Smooth muscle cell (in vitro differentiated cells): ENCODE results near the gene GZMB. TPM values are rescaled to one million over a fixed set of nuclear protein-coding genes. Genes with fewer than 3 reads are reported as not detected.
"Not testable (repeated sequence)": the region's sequence is repeated elsewhere in the genome, so short reads cannot be mapped to it uniquely, and the experiment has no call there.

Experiments
- DNase-seq: peaks from one replicate; lab custom pipeline; 2025; ENCODE audit not compliant: unreplicated experiment; lab: John Stamatoyannopoulos, UW
- H2AFZ ChIP-seq: fragments of 200-600 bp; sonication (generic); 2 replicates; pipeline ENCODE4 v1.6.0; 2016; ENCODE audit warnings: antibody characterized with exemption, low read depth, mild to moderate bottlenecking
- H3F3A ChIP-seq: fragments of 200-600 bp; sonication (generic); 2 replicates; pipeline ENCODE4 v1.6.0; 2017; ENCODE audit warnings: antibody characterized with exemption, low read depth
- H3K27ac ChIP-seq: fragments of 200-600 bp; sonication (generic); 2 replicates; pipeline ENCODE4 v1.5.1; 2016; ENCODE audit warnings: low read depth, mild to moderate bottlenecking
- H3K27me3 ChIP-seq: fragments of 200-600 bp; sonication (generic); 2 replicates; pipeline ENCODE4 v1.6.1; 2016; ENCODE audit warnings: low read depth, mild to moderate bottlenecking
- H3K36me3 ChIP-seq: fragments of 200-600 bp; sonication (generic); 2 replicates; pipeline ENCODE4 v1.5.1; 2016; ENCODE audit warnings: low read depth
- H3K4me1 ChIP-seq: fragments of 200-600 bp; sonication (generic); 2 replicates; pipeline ENCODE4 v1.5.1; 2016; ENCODE audit warnings: low read depth
- H3K4me2 ChIP-seq: fragments of 200-600 bp; sonication (generic); 2 replicates; pipeline ENCODE4 v1.6.0; 2016; ENCODE audit warnings: mild to moderate bottlenecking
- H3K4me3 ChIP-seq: fragments of 200-600 bp; sonication (generic); 2 replicates; pipeline ENCODE4 v1.5.1; 2016; ENCODE audit warnings: mild to moderate bottlenecking
- H3K79me2 ChIP-seq: fragments of 200-600 bp; sonication (generic); 2 replicates; pipeline ENCODE4 v1.6.0; 2016; ENCODE audit warnings: low read depth, mild to moderate bottlenecking
- H3K9ac ChIP-seq: fragments of 200-600 bp; sonication (generic); 2 replicates; pipeline ENCODE4 v1.6.0; 2016; ENCODE audit warnings: low read depth
- H3K9me3 ChIP-seq: fragments of 200-600 bp; sonication (generic); replicated peaks from 2 replicates; pipeline ENCODE4 v1.5.1; 2016; ENCODE audit warnings: low read depth
- H4K20me1 ChIP-seq: fragments of 200-600 bp; sonication (generic); 2 replicates; pipeline ENCODE4 v1.6.0; 2016; ENCODE audit warnings: low read depth
- WGBS: methylation state at CpG from one replicate; pipeline ENCODE4 v1.1.7; 2016; ENCODE audit warnings: low lambda C conversion rate; 5-methylcytosine and 5-hydroxymethylcytosine counted together
- polyA plus RNA-seq: library from polyadenylated mRNA; unstranded; fragments of >200 nt; fragmentation: Nextera tagmentation; extraction: Ambion mirVana; gene quantifications from 2 replicates; pipeline ENCODE4 v1.2.1, GENCODE V29; 2016
- total RNA-seq: library from RNA; depleted of rRNA; stranded (reverse); fragments of >200 nt; gene quantifications from 2 replicates; pipeline ENCODE4 v1.2.3, GENCODE V29; 2014
- TF ChIP-seq, protein P1 (sequence below): fragments of 200-600 bp; sonication (generic); IDR thresholded peaks from 2 replicates; pipeline ENCODE4 v1.5.1; 2017; ENCODE audit warnings: borderline replicate concordance, mild to moderate bottlenecking, antibody characterized with exemption; ENCODE audit not compliant: insufficient read depth, poor library complexity, severe bottlenecking

GZMB gene
- total and polyA plus RNA-seq, 2 experiments from 2014 or later = not detected

DNA sequence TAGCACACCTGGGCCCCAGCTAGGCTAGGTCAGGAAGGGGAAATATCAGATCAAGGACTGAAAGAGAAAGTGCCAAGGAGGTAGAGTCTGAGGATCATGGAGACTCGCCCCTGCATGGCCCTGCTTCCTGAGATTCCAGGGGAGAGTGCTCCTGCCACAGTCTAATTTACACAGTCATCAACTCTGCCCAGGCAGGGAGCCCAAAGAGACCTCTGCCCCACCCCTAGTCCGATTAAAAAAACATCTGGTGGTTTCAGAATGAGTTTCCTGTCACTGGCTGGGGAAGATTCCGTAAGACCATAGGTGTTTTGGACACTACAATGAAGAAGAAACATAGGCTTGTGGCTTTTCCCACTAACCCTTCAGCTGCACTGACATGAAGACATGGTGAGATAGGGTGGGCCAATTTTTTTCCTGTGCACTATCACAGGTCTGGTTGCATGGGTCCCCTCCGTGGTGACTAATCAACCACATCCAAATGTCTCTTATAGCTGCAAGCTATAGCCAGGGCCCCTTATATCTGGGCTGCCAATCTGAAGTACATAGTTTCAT is 31.5 kb upstream of the GZMB start:
- Histone ChIP-seq H3K27ac (no peak overlapping the region), H3F3A (no peaks in the 10 kb centered on the region), H3K79me2 (no peaks in the 10 kb centered on the region), H3K9me3 (no peaks in the 10 kb centered on the region), H3K4me1 (no peaks in the 10 kb centered on the region), H3K4me3 (no peak overlapping the region), H2AFZ (no peak overlapping the region), H3K9ac (no peak overlapping the region), H3K4me2 (no peak overlapping the region), H3K36me3 (no peaks in the 10 kb centered on the region), H3K27me3 (no peaks in the 10 kb centered on the region), H4K20me1 (no peaks in the 10 kb centered on the region)
- no peak for DNase-seq
- TF ChIP-seq, protein P1, sequence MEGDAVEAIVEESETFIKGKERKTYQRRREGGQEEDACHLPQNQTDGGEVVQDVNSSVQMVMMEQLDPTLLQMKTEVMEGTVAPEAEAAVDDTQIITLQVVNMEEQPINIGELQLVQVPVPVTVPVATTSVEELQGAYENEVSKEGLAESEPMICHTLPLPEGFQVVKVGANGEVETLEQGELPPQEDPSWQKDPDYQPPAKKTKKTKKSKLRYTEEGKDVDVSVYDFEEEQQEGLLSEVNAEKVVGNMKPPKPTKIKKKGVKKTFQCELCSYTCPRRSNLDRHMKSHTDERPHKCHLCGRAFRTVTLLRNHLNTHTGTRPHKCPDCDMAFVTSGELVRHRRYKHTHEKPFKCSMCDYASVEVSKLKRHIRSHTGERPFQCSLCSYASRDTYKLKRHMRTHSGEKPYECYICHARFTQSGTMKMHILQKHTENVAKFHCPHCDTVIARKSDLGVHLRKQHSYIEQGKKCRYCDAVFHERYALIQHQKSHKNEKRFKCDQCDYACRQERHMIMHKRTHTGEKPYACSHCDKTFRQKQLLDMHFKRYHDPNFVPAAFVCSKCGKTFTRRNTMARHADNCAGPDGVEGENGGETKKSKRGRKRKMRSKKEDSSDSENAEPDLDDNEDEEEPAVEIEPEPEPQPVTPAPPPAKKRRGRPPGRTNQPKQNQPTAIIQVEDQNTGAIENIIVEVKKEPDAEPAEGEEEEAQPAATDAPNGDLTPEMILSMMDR = no peak
- 90% methylated on average over 4 of the region's 4 CpGs for WGBS

DNA sequence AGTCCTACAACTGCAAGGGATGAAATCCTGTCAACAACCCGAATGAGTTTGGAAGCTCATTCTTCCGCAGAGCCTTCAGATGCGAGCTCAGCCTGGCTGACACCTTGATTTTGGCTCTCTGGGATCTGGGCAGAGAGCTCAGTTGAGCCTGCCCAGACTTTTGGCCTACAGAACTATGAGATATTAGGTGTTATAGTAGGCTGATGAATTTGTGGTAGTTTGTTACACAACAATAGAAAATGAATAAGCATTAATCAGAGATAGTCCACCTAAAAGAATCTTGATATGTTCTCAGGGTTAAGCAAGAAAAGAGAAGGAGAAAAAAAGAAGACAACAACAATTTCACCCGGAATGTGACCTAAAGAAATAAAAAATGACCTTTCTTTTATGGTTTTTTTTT is 30.4 kb upstream of the GZMB start:
- Histone ChIP-seq H3K36me3 (no peaks in the 10 kb centered on the region), H3K9me3 (no peaks in the 10 kb centered on the region), H3F3A (no peaks in the 10 kb centered on the region), H3K27me3 (no peaks in the 10 kb centered on the region), H3K4me2 (no peak overlapping the region), H3K27ac (no peak overlapping the region), H3K4me1 (no peaks in the 10 kb centered on the region), H3K4me3 (no peak overlapping the region), H3K9ac (no peak overlapping the region), H3K79me2 (no peaks in the 10 kb centered on the region), H4K20me1 (no peaks in the 10 kb centered on the region), H2AFZ (no peak overlapping the region)
- TF ChIP-seq, protein P1 = no peak
- DNase-seq = no peak
- WGBS = 79% methylated on average over 4 of the region's 4 CpGs

DNA sequence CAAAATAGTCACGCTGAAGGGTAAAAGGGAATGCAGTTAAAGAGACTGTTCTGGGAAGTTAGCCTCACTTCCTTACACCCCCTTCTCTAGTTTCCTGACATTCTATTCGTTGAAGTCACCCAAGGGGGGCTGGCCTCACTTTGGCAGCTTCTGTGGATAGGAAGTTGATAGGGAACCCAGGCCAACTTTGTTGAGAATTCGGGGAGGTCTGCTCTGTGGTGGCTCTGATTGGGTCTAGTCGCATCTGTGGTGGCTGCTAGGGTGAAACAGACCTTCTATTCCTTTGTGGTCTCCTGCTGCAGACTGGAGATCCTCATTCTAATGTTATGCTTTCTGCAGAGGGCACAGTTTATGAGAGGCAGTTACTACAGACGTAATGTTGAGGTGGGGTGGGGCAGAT is 28.8 kb upstream of the GZMB start:
- Histone ChIP-seq H3K27me3 (no peaks in the 10 kb centered on the region), H3K36me3 (no peaks in the 10 kb centered on the region), H3K4me3 (no peak overlapping the region), H3K27ac (no peak overlapping the region), H3F3A (no peaks in the 10 kb centered on the region), H3K9me3 (no peaks in the 10 kb centered on the region), H4K20me1 (no peaks in the 10 kb centered on the region), H2AFZ (no peak overlapping the region), H3K4me2 (no peak overlapping the region), H3K79me2 (no peaks in the 10 kb centered on the region), H3K4me1 (no peaks in the 10 kb centered on the region), H3K9ac (no peak overlapping the region)
- TF ChIP-seq, protein P1 = no peak
- DNase-seq = no peak
- 65% methylated on average over 5 of the region's 5 CpGs for WGBS

DNA sequence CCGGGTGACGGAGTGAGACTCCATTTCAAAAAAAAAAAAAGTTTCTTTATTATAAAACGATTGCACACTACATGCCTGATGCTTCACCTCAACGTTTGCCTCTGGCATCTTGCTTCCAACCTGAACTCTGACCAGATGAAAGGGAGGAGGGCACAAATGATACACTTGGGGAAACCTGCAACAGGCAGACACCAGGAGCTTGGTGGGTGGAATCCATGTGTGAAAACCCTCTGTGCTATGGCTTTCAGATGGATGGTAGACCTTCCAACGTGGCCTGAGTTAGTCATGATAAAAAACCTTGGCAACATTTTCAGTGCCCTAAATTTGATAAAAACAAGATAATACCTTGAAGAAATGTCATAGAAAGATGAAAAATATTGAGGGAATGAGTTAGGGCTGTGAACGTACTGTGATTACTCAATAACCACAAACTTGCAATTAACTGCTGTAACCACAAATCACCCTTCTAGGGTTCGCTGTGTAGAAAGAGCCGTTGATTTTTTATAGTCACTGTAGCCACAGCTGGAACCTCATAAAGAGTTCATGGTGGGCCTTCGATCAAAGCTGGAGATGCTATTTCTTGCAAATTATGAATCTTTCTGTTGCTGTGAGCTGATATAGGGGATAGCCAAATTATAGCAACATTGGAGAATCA is 26.1 kb upstream of the GZMB start:
- Histone ChIP-seq H2AFZ (no peak overlapping the region), H3K4me2 (no peak overlapping the region), H3K9ac (no peak overlapping the region), H3F3A (no peaks in the 10 kb centered on the region), H3K4me3 (no peak overlapping the region), H3K79me2 (no peaks in the 10 kb centered on the region), H3K36me3 (no peaks in the 10 kb centered on the region), H3K27me3 (no peaks in the 10 kb centered on the region), H3K9me3 (no peaks in the 10 kb centered on the region), H4K20me1 (no peaks in the 10 kb centered on the region), H3K4me1 (no peaks in the 10 kb centered on the region), H3K27ac (no peak overlapping the region)
- TF ChIP-seq, protein P1 = no peak
- 73% methylated on average over 9 of the region's 9 CpGs for WGBS
- DNase-seq = no peak

DNA sequence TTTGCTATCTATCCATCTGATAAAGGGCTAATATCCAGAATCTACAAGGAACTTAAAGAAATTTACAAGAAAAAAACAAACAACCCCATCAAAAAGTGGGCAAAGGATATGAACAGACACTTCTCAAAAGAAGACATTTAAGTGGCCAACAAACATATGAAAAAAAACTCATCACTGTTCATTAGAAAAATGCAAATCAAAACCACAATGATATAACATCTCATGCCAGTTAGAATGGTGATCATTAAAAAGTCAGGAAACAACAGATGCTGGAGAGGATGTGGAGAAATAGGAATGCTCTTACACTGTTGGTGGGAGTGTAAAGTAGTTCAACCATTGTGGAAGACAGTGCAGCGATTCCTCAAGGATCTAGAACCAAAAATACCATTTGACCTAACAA is 14.4 kb upstream of the GZMB start:
- not testable (repeated sequence) for H3F3A ChIP-seq, H3K36me3 ChIP-seq, H3K4me1 ChIP-seq, H3K9me3 ChIP-seq, H3K9ac ChIP-seq, H3K4me2 ChIP-seq, DNase-seq, H2AFZ ChIP-seq, H3K27ac ChIP-seq, H3K4me3 ChIP-seq, H3K79me2 ChIP-seq, H4K20me1 ChIP-seq, H3K27me3 ChIP-seq
- WGBS = 35% methylated on average over 1 of the region's 1 CpG
